SK-N-MC (cell line): ENCODE data around the gene GABBR2.

Experiments
- EZH2 ChIP-seq: fragments of 200-600 bp; sonication (generic); IDR thresholded peaks from one replicate; pipeline ENCODE4 v1.6.1; 2017; ENCODE audit warnings: antibody characterized with exemption
- FOXP2 ChIP-seq: optimal IDR thresholded peaks from 2 replicates; pipeline ENCODE3; 2011; ENCODE audit warnings: mild to moderate bottlenecking, moderate library complexity; ENCODE audit not compliant: insufficient read depth; ENCODE audit errors: extremely low read length, control extremely low read depth
- POLR2AphosphoS5 ChIP-seq: IDR thresholded peaks from 2 replicates; pipeline ENCODE4 v1.6.1; 2012; ENCODE audit warnings: mild to moderate bottlenecking, low read depth, low read length, borderline replicate concordance

GRCh38 chr9:98401140-98402018 is 307.4 kb downstream of the GABBR2 start:
- TF ChIP-seq EZH2 (no peak), POLR2AphosphoS5 (no peak), FOXP2 (no peak)
